Adipocyte (in vitro differentiated cells): ENCODE results near the gene TRMT1.

Experiments
- DNase-seq: peaks from one replicate; pipeline ENCODE4 v3.0.0-alpha.2; 2015; ENCODE audit warnings: low read depth
- H3K27me3 ChIP-seq: replicated peaks from 2 replicates; pipeline ENCODE4 v1.7.0; 2013; ENCODE audit warnings: mild to moderate bottlenecking, low read length, moderate library complexity; ENCODE audit not compliant: control insufficient read depth, insufficient read depth
- H3K36me3 ChIP-seq: 2 replicates; pipeline ENCODE4 v1.7.0; 2013; ENCODE audit warnings: low read length, mild to moderate bottlenecking, moderate library complexity; ENCODE audit not compliant: control insufficient read depth, insufficient read depth, severe bottlenecking
- H3K4me1 ChIP-seq: 2 replicates; pipeline ENCODE4 v1.7.0; 2013; ENCODE audit warnings: mild to moderate bottlenecking, low read length, moderate library complexity; ENCODE audit not compliant: control insufficient read depth, insufficient read depth
- H3K4me3 ChIP-seq: 2 replicates; pipeline ENCODE4 v1.7.0; 2013; ENCODE audit warnings: mild to moderate bottlenecking, low read length, moderate library complexity
- H3K9ac ChIP-seq: 2 replicates; pipeline ENCODE4 v1.7.0; 2013; ENCODE audit warnings: mild to moderate bottlenecking, low read length, moderate library complexity
- H3K9me3 ChIP-seq: 2 replicates; pipeline ENCODE4 v1.7.0; 2013; ENCODE audit warnings: mild to moderate bottlenecking, low read length, moderate library complexity; ENCODE audit not compliant: control insufficient read depth

The TRMT1 gene

GRCh38 chr19:13119627-13120026, 3.1 kb upstream of the TRMT1 start:
- H3K36me3 ChIP-seq = no peaks in the 10 kb centered on the region

DNA sequence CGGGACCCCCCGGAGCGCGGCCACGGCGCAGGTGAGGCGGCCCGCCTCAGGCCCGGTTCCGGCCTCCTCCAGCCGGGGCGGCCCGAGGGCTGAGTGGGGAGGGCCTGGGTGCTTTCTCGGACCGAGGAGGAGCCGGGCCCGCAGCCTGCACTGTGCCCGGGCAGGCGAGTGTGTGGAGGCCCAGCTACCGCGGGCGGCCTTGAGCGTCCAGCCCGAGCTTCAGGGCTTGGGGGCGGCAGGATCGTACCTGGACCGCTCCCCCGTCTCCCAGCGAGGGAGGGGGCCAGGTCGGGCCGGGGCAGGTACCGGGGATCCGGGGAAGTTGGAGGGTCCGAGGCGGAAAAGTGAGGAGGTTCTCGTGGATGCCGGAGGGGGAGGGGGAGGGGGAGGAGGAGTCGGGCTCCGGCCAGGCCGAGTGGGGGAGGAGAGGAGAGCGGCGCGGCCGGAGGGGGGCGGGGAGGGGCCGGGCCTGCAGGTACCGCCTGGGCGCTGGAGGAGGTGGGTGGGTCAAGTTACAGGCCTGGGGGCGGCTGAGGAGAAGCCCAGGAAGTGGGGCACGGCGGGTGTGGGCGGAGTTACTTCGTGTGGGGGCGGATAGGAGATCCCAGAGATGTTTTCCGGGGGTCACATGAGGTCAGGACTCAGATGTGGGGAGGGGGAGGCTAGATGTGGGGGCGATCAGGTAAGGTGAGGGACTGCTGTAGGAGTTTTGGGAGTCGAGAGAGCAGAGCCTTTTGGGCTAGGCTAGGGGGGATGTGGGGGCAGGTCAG, 2.1 kb upstream of the TRMT1 start:
- H3K9ac ChIP-seq = peak overlapping the region; percentile 92
- DNase-seq = peak; percentile 65
- H3K27me3 ChIP-seq = no peaks in the 10 kb centered on the region
- peaks cover 49% of the 10 kb centered on the region for H3K4me1 ChIP-seq
- H3K4me3 ChIP-seq = peak overlapping the region; percentile 85
- no peaks in the 10 kb centered on the region for H3K36me3 ChIP-seq
- H3K9me3 ChIP-seq = no peaks in the 10 kb centered on the region

More at GRCh38 chr19:13119627-13120026, 3.1 kb upstream of the TRMT1 start:
- Histone ChIP-seq H3K4me1 (peaks cover 49% of the 10 kb centered on the region), H3K27me3 (no peaks in the 10 kb centered on the region), H3K9me3 (no peaks in the 10 kb centered on the region), H3K9ac (peak overlapping the region; percentile 92), H3K4me3 (peak overlapping the region; percentile 85)
- DNase-seq = no peak

DNA sequence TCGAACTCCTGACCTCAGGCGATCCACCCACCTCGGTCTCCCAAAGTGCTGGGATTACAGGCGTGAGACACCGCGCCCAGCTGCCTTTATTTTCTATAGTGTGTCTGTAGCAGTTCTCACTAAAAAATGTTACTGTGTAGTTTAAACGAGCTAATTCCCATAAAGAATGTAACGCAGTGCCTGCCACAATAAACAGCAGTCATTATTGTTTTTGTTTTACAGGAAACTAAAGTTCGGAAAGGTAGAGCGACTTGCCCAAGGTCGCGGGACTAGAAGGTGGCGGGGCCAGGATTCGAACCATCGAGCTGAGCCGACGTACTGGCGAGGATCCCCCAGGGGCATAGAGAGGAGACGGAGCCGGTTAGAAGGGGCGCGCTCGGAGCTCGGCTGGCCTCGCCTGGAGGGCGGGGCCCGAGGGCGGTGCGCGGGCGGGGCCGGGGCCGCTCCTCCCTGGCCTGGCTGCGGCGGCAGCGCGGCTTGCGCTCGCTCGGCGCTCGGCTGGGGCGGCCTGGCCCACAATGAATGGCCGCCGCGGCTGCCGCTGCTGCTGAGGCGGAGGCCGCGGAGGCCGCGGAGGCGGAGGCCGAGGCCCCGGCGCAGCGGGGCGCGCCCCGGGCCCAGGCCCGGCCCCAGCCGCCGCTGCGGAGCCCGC, 1.4 kb upstream of the TRMT1 start, which contains the start of gene NACC1:
TSS of gene NACC1 (plus strand) at position 493 of the 652 bp plus-strand sequence. CDS start 16,944 bp downstream, outside the sequence.
- Histone ChIP-seq H3K9ac (peak within 1 kb of the TSS; percentile 93), H3K36me3 (peaks cover 5% of the 10 kb centered on the region), H3K9me3 (no peaks in the 10 kb centered on the region), H3K4me1 (peaks cover 49% of the 10 kb centered on the region), H3K27me3 (no peaks in the 10 kb centered on the region), H3K4me3 (peak within 1 kb of the TSS; percentile 94)
- DNase-seq = peak; percentile 97

GRCh38 chr19:13117176-13117771, 734 bp upstream of the TRMT1 start:
- Histone ChIP-seq H3K9ac (peak overlapping the region; percentile 93), H3K4me3 (peak overlapping the region; percentile 94), H3K4me1 (peaks cover 49% of the 10 kb centered on the region), H3K9me3 (no peaks in the 10 kb centered on the region), H3K36me3 (peaks cover 11% of the 10 kb centered on the region), H3K27me3 (no peaks in the 10 kb centered on the region)
- DNase-seq = no peak

DNA sequence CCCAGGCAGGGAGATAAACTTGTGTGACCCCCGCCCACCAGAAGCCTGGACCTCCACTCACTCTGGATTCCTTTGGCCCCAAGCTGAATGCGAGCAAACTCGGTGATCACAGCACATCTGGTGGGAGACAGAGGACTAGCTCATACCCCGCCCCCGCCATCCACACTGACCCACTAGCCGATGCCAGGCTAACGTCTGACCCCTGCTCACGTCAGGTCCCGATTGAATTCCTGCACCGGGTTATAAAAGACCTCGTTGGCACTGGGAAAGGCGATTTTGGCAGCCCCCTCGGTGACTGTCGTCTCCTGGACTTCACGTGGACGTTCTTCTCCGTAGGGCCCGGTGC, 631 bp downstream of the TRMT1 start:
- DNase-seq = no peak
- Histone ChIP-seq H3K4me1 (peaks cover 37% of the 10 kb centered on the region), H3K27me3 (no peaks in the 10 kb centered on the region), H3K4me3 (peak overlapping the region; percentile 94), H3K36me3 (peaks cover 11% of the 10 kb centered on the region), H3K9ac (peak overlapping the region; percentile 93), H3K9me3 (no peaks in the 10 kb centered on the region)

DNA sequence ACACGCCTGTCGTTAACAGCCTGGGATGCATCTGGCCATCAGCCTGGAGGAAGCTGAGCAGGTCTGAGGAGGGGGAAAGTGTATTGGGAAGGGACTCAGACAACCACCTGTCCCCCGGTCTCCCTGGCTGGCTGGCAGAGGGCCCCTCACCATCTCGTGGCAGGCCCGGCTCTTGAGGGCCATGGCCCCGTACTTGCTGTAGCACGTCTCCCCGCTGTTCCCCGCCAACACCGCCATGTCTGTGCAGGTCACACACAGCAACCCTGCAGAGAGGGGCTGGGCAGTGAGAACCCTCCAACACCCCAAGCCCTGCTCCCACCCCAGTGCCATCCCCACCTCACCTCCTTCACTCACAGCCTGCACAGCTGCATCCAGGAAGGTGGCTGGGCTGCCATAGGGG, 4.0 kb downstream of the TRMT1 start:
- no peak overlapping the region for H3K4me3 ChIP-seq
- H3K9ac ChIP-seq = no peak overlapping the region
- DNase-seq = no peak
- peaks cover 14% of the 10 kb centered on the region for H3K4me1 ChIP-seq
- H3K36me3 ChIP-seq = peaks cover 22% of the 10 kb centered on the region
- H3K27me3 ChIP-seq = no peaks in the 10 kb centered on the region
- H3K9me3 ChIP-seq = no peaks in the 10 kb centered on the region

GRCh38 chr19:13110099-13110610, 6.4 kb downstream of the TRMT1 start:
- no peak for DNase-seq
- Histone ChIP-seq H3K9me3 (no peaks in the 10 kb centered on the region), H3K27me3 (no peaks in the 10 kb centered on the region), H3K4me1 (no peaks in the 10 kb centered on the region), H3K36me3 (peaks cover 26% of the 10 kb centered on the region), H3K9ac (no peak overlapping the region), H3K4me3 (no peak overlapping the region)

GRCh38 chr19:13109361-13110098, 7.0 kb downstream of the TRMT1 start:
- Histone ChIP-seq H3K9me3 (no peaks in the 10 kb centered on the region), H3K36me3 (peaks cover 26% of the 10 kb centered on the region)

DNA sequence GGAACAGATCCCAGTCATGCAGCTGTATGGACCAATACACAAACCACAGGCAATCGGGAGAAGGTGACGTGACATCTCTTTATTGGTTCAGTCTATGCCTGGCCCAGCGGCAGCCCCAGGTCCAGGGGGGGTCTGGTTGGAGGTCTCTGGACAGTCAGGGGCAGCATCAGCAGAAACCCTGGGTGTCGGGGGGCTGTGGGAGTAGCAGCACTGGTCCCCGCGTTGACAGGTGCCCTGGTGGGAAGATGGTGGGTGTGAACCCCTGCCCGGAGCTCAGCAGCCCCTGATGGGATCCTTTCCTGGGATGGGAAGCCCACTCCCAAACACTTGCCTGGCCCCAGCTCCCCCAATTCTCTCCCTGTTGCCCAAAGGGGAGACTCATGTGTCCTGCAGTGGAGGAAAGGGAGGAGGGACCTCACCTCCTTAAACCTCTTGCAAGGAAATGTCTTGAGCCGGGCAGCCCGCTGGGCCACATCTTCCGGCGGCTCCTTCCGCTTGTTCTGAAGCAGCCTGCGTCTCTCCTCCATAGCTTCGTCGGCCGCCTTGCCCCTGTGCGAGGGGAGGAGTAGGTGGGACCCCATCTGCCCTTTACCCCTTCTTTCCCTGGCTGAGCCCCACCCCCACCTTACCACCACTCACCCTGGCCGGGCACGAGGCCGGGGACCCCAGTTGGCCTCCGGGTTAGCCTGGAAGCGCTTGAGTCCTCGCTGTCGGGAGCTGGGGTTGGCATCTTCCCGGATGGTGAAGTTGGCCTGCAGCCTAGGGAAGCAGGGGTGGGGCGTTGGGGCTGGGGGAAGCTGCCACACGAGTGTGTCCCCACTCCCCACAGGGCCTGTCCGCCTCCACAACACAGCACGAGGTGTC, 11.5 kb downstream of the TRMT1 start:
- no peak for DNase-seq
- H3K4me3 ChIP-seq = no peak overlapping the region

More at GRCh38 chr19:13109361-13110098, 7.0 kb downstream of the TRMT1 start:
- H3K27me3 ChIP-seq = no peaks in the 10 kb centered on the region
- no peak for DNase-seq
- H3K4me3 ChIP-seq = no peak overlapping the region
- H3K4me1 ChIP-seq = no peaks in the 10 kb centered on the region
- H3K9ac ChIP-seq = no peak overlapping the region

DNA sequence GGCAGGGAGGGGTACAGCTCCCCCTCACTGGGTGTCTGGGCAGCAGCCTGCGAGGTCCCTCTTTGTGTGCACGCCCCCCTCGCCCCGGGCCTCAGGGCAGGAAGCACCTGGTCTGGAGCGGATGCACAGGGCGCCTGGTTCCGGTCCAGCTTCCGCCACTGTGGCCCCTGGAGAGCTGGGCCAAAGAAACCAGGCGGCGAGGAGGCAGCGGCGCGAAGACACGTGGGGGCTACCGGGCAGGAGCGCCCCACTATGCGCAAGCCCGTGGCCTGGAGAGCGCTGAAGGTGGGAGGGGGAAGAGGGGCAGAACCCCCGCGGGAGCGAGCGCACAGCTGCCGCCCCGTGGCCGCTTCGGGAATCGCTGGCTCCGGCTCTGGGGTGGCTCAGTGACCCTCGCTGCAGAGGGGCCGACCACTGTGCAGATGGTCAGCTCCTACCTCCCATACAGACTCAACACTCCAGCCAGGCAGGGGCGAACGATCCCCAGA, 12.1 kb downstream of the TRMT1 start:
- H3K4me3 ChIP-seq = no peak overlapping the region
- DNase-seq = peak; percentile 33
- H3K4me1 ChIP-seq = peaks cover 13% of the 10 kb centered on the region
- H3K27me3 ChIP-seq = no peaks in the 10 kb centered on the region
- H3K9ac ChIP-seq = no peak overlapping the region
- H3K9me3 ChIP-seq = no peaks in the 10 kb centered on the region
- H3K36me3 ChIP-seq = peaks cover 14% of the 10 kb centered on the region

More for the DNA sequence above, 11.5 kb downstream of the TRMT1 start:
- Histone ChIP-seq H3K36me3 (peaks cover 15% of the 10 kb centered on the region), H3K27me3 (no peaks in the 10 kb centered on the region), H3K9me3 (no peaks in the 10 kb centered on the region), H3K4me1 (peaks cover 13% of the 10 kb centered on the region), H3K9ac (no peak overlapping the region)
